GM20000 (cell line): ENCODE measurements around the gene FOXP1.

Source experiments
- DNase-seq: peaks from one replicate; pipeline ENCODE4 v3.0.0; 2012; ENCODE audit warnings: low spot score
- CTCF ChIP-seq: IDR thresholded peaks from 2 replicates; pipeline ENCODE4 v1.5.1; 2012; ENCODE audit warnings: mild to moderate bottlenecking, control low read depth; ENCODE audit errors: extremely low read depth, missing control alignments

FOXP1 gene

GRCh38 chr3:71315431-71315830 lies 268.1 kb downstream of the FOXP1 start:
- no peak for TF ChIP-seq CTCF

GRCh38 chr3:71313844-71314243 lies 269.7 kb downstream of the FOXP1 start:
- no peak for DNase-seq
- TF ChIP-seq CTCF = no peak

More at GRCh38 chr3:71315431-71315830, 268.1 kb downstream of the FOXP1 start:
- DNase-seq = no peak

GRCh38 chr3:71312461-71312860 lies 271.1 kb downstream of the FOXP1 start:
- no peak for TF ChIP-seq CTCF
- no peak for DNase-seq

- no peak for DNase-seq
- TF ChIP-seq CTCF = no peak
These were observed 271.9 kb downstream of the FOXP1 start for GRCh38 chr3:71311661-71312046.

GRCh38 chr3:71310980-71311660 lies 272.4 kb downstream of the FOXP1 start:
- DNase-seq = no peak
- no peak for TF ChIP-seq CTCF

GRCh38 chr3:71310359-71310979 lies 273.1 kb downstream of the FOXP1 start:
- TF ChIP-seq CTCF = no peak
- DNase-seq = no peak

GRCh38 chr3:71309886-71310285 lies 273.6 kb downstream of the FOXP1 start:
- no peak for TF ChIP-seq CTCF
- DNase-seq = no peak
